HepG2 (cell line): ENCODE data around the gene NBPF1. TPM values are rescaled to one million over a fixed set of nuclear protein-coding genes. Genes with fewer than 3 reads are reported as not detected.

Source experiments
- AHR ChIP-seq: IDR thresholded peaks from 2 replicates; pipeline ENCODE4 v1.6.1; 2018; ENCODE audit warnings: missing genetic modification reagents, missing compliant biosample characterization
- ELF3 ChIP-seq: IDR thresholded peaks from 2 replicates; pipeline ENCODE4 v1.6.1; 2016; ENCODE audit warnings: missing genetic modification reagents, missing compliant biosample characterization
- FOXA1 ChIP-seq, 2 experiments: fragments of 450-650 bp in 1 of 2; sonication (generic) in 1 of 2; formaldehyde crosslinking in 1 of 2; IDR thresholded peaks; 2 replicates each; pipeline versions ENCODE4 v1.4.0 to v1.6.1; 2016 to 2020; ENCODE audit warnings: missing genetic modification reagents in 1 of 2
- KLF9 ChIP-seq: IDR thresholded peaks from 2 replicates; pipeline ENCODE4 v1.6.1; 2016; ENCODE audit warnings: low read depth
- NFE2L1 ChIP-seq: sonication (generic); formaldehyde crosslinking; IDR thresholded peaks from 2 replicates; pipeline ENCODE4 v1.4.0; 2020; ENCODE audit warnings: missing genetic modification reagents, mild to moderate bottlenecking, borderline replicate concordance
- REPIN1 ChIP-seq: sonication (generic); formaldehyde crosslinking; IDR thresholded peaks from 2 replicates; pipeline ENCODE4 v1.8.0; 2022; ENCODE audit warnings: missing genetic modification reagents, low read depth, mild to moderate bottlenecking, borderline replicate concordance
- SMAD9 ChIP-seq: sonication (generic); formaldehyde crosslinking; IDR thresholded peaks from 2 replicates; pipeline ENCODE4 v1.5.1; 2020; ENCODE audit warnings: mild to moderate bottlenecking, missing genetic modification reagents
- SNAPC4 ChIP-seq: sonication (generic); formaldehyde crosslinking; IDR thresholded peaks from 2 replicates; pipeline ENCODE4 v1.4.0; 2020; ENCODE audit warnings: mild to moderate bottlenecking, missing genetic modification reagents
- ZBTB38 ChIP-seq: sonication (generic); formaldehyde crosslinking; IDR thresholded peaks from 2 replicates; pipeline ENCODE4 v1.5.1; 2020; ENCODE audit warnings: mild to moderate bottlenecking, missing genetic modification reagents
- ZNF276 ChIP-seq: sonication (generic); formaldehyde crosslinking; IDR thresholded peaks from 2 replicates; pipeline ENCODE4 v1.4.0; 2020; ENCODE audit warnings: mild to moderate bottlenecking, low read depth, missing genetic modification reagents
- ZNF407 ChIP-seq: sonication (generic); formaldehyde crosslinking; IDR thresholded peaks from one replicate; pipeline ENCODE4 v1.5.1; 2020; ENCODE audit warnings: mild to moderate bottlenecking, missing genetic modification reagents; ENCODE audit errors: not compliant biosample characterization
- ZNF678 ChIP-seq: sonication (generic); formaldehyde crosslinking; IDR thresholded peaks from 2 replicates; pipeline ENCODE4 v1.4.0; 2020; ENCODE audit warnings: mild to moderate bottlenecking, missing genetic modification reagents
- polyA plus RNA-seq, 8 experiments: library from polyadenylated mRNA; depleted of rRNA in 3 of 8; stranded (reverse) in 7 of 8; unstranded in 1 of 8; fragments of >200 nt; fragmentation: Illumina TruSeq in 4 of 8; extraction: Trizol in 4 of 8; gene quantifications; 2 replicates each; pipeline versions ENCODE4 v1.2.1 to v1.2.3, GENCODE V29; 2011 to 2016; ENCODE audit warnings: low read depth in 4 of 8, missing spikeins in 1 of 8, mixed read lengths in 1 of 8; ENCODE audit not compliant: insufficient read depth in 1 of 8
- total RNA-seq, 5 experiments: library from RNA; depleted of rRNA; stranded (reverse); fragments of >200 nt; fragmentation: Illumina TruSeq; extraction: Trizol; gene quantifications; 2 replicates each; pipeline ENCODE4 v1.2.3, GENCODE V29; 2016; ENCODE audit warnings: low read depth in 1 of 5

NBPF1 gene
- total and polyA plus RNA-seq, 2 of the 13 experiments (the other 11 are each of a cell fraction or from before 2014, with no cell fraction given), result 30.3 to 35.6 TPM

- TF ChIP-seq SNAPC4 (peak; percentile 80; the same call in 1 of the 2 replicates), AHR (peak; percentile 95), ELF3 (CRISPR knock-in tag) (peak; percentile 88), ZBTB38 (peak; percentile 83), SMAD9 (CRISPR knock-in tag) (0 out of 2 replicates have a peak, but pooled peaks have one; percentile 37), FOXA1 (IDR thresholded peaks at IDR 0.05) (peak; percentile 20; the same call in 1 of the 2 replicates), FOXA1 (CRISPR knock-in tag; IDR thresholded peaks at IDR 0.05) (peak; percentile 76), NFE2L1 (CRISPR knock-in tag) (0 out of 2 replicates have a peak, but pooled peaks have one; percentile 81), REPIN1 (peak; percentile 69; the same call in 1 of the 2 replicates), ZNF678 (CRISPR knock-in tag) (0 out of 2 replicates have a peak, but pooled peaks have one; percentile 37), ZNF407 (peak; percentile 86), ZNF276 (CRISPR knock-in tag) (peak; percentile 64; the same call in 1 of the 2 replicates), KLF9 (CRISPR knock-in tag) (peak; percentile 78; the same call in 1 of the 2 replicates)
These were observed 5.2 kb downstream of the NBPF1 start (continued) for GRCh38 chr1:16607853-16608815.
